HG02798 (cell line): ENCODE results near the gene TNPO3.
"Not testable (repeated sequence)": the region's sequence is repeated elsewhere in the genome, so short reads cannot be mapped to it uniquely, and the experiment has no call there.

Experiments
- ATAC-seq: cut with Tn5 transposase; IDR thresholded peaks from one replicate; pipeline ENCODE4 v1.9.1; 2021; ENCODE audit warnings: mild to moderate bottlenecking; ENCODE audit not compliant: unreplicated experiment, poor library complexity

The TNPO3 gene

GRCh38 chr7:129017933-129018538 is 36.9 kb downstream of the TNPO3 start:
- no peak for ATAC-seq

GRCh38 chr7:129017264-129017663 is 37.6 kb downstream of the TNPO3 start:
- no peak for ATAC-seq

- ATAC-seq, result no peak
These were observed 40.3 kb downstream of the TNPO3 start for GRCh38 chr7:129014501-129015101.

- ATAC-seq, result no peak
These were observed 41.7 kb downstream of the TNPO3 start for GRCh38 chr7:129013048-129013724.

- ATAC-seq, result no peak
These were observed 42.3 kb downstream of the TNPO3 start for GRCh38 chr7:129012641-129013040.

- no peak for ATAC-seq
These were observed 44.8 kb downstream of the TNPO3 start for GRCh38 chr7:129010075-129010474.

GRCh38 chr7:129009437-129009836 is 45.5 kb downstream of the TNPO3 start:
- ATAC-seq, result peak; percentile 72

- ATAC-seq, result peak; percentile 10
These were observed 46.1 kb downstream of the TNPO3 start for GRCh38 chr7:129008645-129009414.

- ATAC-seq, result no peak
These were observed 47.3 kb downstream of the TNPO3 start for GRCh38 chr7:129007572-129007971.

GRCh38 chr7:129006636-129007414 is 48.1 kb downstream of the TNPO3 start:
- no peak for ATAC-seq

GRCh38 chr7:129005186-129005585 is 49.7 kb downstream of the TNPO3 start:
- ATAC-seq, result no peak

GRCh38 chr7:128997181-128997580 is 57.7 kb downstream of the TNPO3 start:
- ATAC-seq, result no peak

GRCh38 chr7:128994560-128994959 is 60.4 kb downstream of the TNPO3 start:
- ATAC-seq, result not testable (repeated sequence)

GRCh38 chr7:128993419-128993818 is 61.5 kb downstream of the TNPO3 start:
- ATAC-seq, result no peak

GRCh38 chr7:128989961-128990360 is 65.0 kb downstream of the TNPO3 start:
- ATAC-seq, result no peak

- no peak for ATAC-seq
These were observed 66.5 kb downstream of the TNPO3 start for GRCh38 chr7:128988372-128988771.

GRCh38 chr7:128986609-128987008 is 68.3 kb downstream of the TNPO3 start:
- ATAC-seq, result no peak

GRCh38 chr7:128985660-128986059 is 69.3 kb downstream of the TNPO3 start:
- no peak for ATAC-seq

- ATAC-seq, result no peak
These were observed 72.8 kb downstream of the TNPO3 start for GRCh38 chr7:128982105-128982504.

- ATAC-seq, result no peak
These were observed 80.5 kb downstream of the TNPO3 start for GRCh38 chr7:128974241-128974934.
